Liver (tissue), 9 donors: Measurements from ENCODE around the gene KRTAP4-5. TPM values are rescaled to one million over a fixed set of nuclear protein-coding genes. Genes with fewer than 3 reads are reported as not detected.

ENCODE experiments used
- DNase-seq: peaks from one replicate; pipeline ENCODE4 v3.0.0-alpha.2; 2017; ENCODE audit warnings: low spot score
- H3K27ac ChIP-seq, 2 donors: one replicate each; pipeline ENCODE4 v1.7.0; 2013; ENCODE audit warnings: inconsistent platforms in 2 of 2, low read length in 2 of 2, control low read depth in 1 of 2, low read depth in 1 of 2, mild to moderate bottlenecking in 1 of 2
- H3K27me3 ChIP-seq, 4 donors: one replicate each; pipeline versions ENCODE4 v1.6.1 to v1.7.0; 2013; ENCODE audit warnings: low read length in 3 of 4, inconsistent platforms in 1 of 4, mild to moderate bottlenecking in 1 of 4, moderate library complexity in 1 of 4; ENCODE audit not compliant: control insufficient read depth in 4 of 4, insufficient read depth in 4 of 4
- H3K36me3 ChIP-seq, 4 donors: one replicate each; pipeline versions ENCODE4 v1.6.1 to v1.7.0; 2013; ENCODE audit warnings: low read length in 3 of 4, mild to moderate bottlenecking in 3 of 4, low read depth in 1 of 4, moderate library complexity in 1 of 4; ENCODE audit not compliant: control insufficient read depth in 4 of 4, insufficient read depth in 3 of 4
- H3K4me1 ChIP-seq, 4 donors: one replicate each; pipeline versions ENCODE4 v1.6.1 to v1.7.0; 2013; ENCODE audit warnings: low read length in 3 of 4, mild to moderate bottlenecking in 3 of 4, moderate library complexity in 1 of 4; ENCODE audit not compliant: control insufficient read depth in 4 of 4, insufficient read depth in 4 of 4
- H3K4me3 ChIP-seq, 3 donors: one replicate each; pipeline versions ENCODE4 v1.6.1 to v1.7.0; 2013; ENCODE audit warnings: low read length in 3 of 3, control low read depth in 1 of 3, low read depth in 1 of 3, mild to moderate bottlenecking in 1 of 3
- H3K9ac ChIP-seq, 2 donors: one replicate each; pipeline ENCODE4 v1.7.0; 2013; ENCODE audit warnings: low read length in 2 of 2, mild to moderate bottlenecking in 2 of 2, moderate library complexity in 2 of 2, control low read depth in 1 of 2, low read depth in 1 of 2
- H3K9me3 ChIP-seq, 4 donors: one replicate each; pipeline versions ENCODE4 v1.6.1 to v1.7.0; 2013; ENCODE audit warnings: low read length in 3 of 4; ENCODE audit not compliant: control insufficient read depth in 4 of 4
- ATF3 ChIP-seq: IDR thresholded peaks from 2 replicates; pipeline ENCODE4 v1.6.1; 2016; ENCODE audit warnings: antibody characterized with exemption
- CTCF ChIP-seq: fragments of 150-350 bp; IDR thresholded peaks from 2 replicates; pipeline ENCODE4 v1.5.1; 2017; ENCODE audit warnings: improper control_type of control experiment, low read depth, low read length; ENCODE audit not compliant: missing input control
- EGR1 ChIP-seq, 2 donors: IDR thresholded peaks; 2 replicates each; pipeline ENCODE4 v1.6.1; 2016 to 2018; ENCODE audit warnings: antibody characterized with exemption in 2 of 2, low read depth in 2 of 2
- FOXA1 ChIP-seq: IDR thresholded peaks from 2 replicates; pipeline ENCODE4 v1.6.1; 2016; ENCODE audit warnings: antibody characterized with exemption
- FOXA2 ChIP-seq: IDR thresholded peaks from 2 replicates; pipeline ENCODE4 v1.6.1; 2016; ENCODE audit warnings: antibody characterized with exemption
- GABPA ChIP-seq, 2 donors: IDR thresholded peaks in 1 of 2; conservative IDR thresholded peaks in 1 of 2; 2 replicates each; pipeline ENCODE4 v1.6.1; 2016; ENCODE audit warnings: antibody characterized with exemption in 2 of 2, mild to moderate bottlenecking in 1 of 2, moderate library complexity in 1 of 2
- HNF4G ChIP-seq: IDR thresholded peaks from 2 replicates; pipeline ENCODE4 v1.6.1; 2016; ENCODE audit warnings: antibody characterized with exemption
- JUND ChIP-seq, 2 donors: IDR thresholded peaks; 2 replicates each; pipeline ENCODE4 v1.6.1; 2016; ENCODE audit warnings: antibody characterized with exemption in 2 of 2
- MAX ChIP-seq: IDR thresholded peaks from 2 replicates; pipeline ENCODE4 v1.6.1; 2016; ENCODE audit warnings: antibody characterized with exemption
- NR2F2 ChIP-seq: IDR thresholded peaks from 2 replicates; pipeline ENCODE4 v1.6.1; 2016; ENCODE audit warnings: antibody characterized with exemption
- RAD21 ChIP-seq, 2 donors: IDR thresholded peaks; 2 replicates each; pipeline ENCODE4 v1.6.1; 2016; ENCODE audit warnings: antibody characterized with exemption in 2 of 2, mild to moderate bottlenecking in 2 of 2
- REST ChIP-seq: IDR thresholded peaks from 2 replicates; pipeline ENCODE4 v1.6.1; 2016; ENCODE audit warnings: antibody characterized with exemption, mild to moderate bottlenecking
- RXRA ChIP-seq, 2 donors: IDR thresholded peaks; 2 replicates each; pipeline ENCODE4 v1.6.1; 2017 to 2018; ENCODE audit warnings: antibody characterized with exemption in 2 of 2, mild to moderate bottlenecking in 1 of 2
- SP1 ChIP-seq: IDR thresholded peaks from 2 replicates; pipeline ENCODE4 v1.6.1; 2018; ENCODE audit warnings: antibody characterized with exemption, mild to moderate bottlenecking
- TAF1 ChIP-seq: conservative IDR thresholded peaks from 2 replicates; pipeline ENCODE4 v1.6.1; 2016; ENCODE audit warnings: antibody characterized with exemption, mild to moderate bottlenecking
- YY1 ChIP-seq: IDR thresholded peaks from 2 replicates; pipeline ENCODE4 v1.6.1; 2016; ENCODE audit warnings: antibody characterized with exemption, mild to moderate bottlenecking
- ZBTB33 ChIP-seq: IDR thresholded peaks from 2 replicates; pipeline ENCODE4 v1.6.1; 2016; ENCODE audit warnings: antibody characterized with exemption
- WGBS: extraction: QIAGEN DNeasy Blood & Tissue Kit; methylation state at CpG from one replicate; pipeline ENCODE4 v1.1.7; 2013; 5-methylcytosine and 5-hydroxymethylcytosine counted together
- polyA plus RNA-seq, 2 donors: library from polyadenylated mRNA; stranded (reverse) in 1 of 2; unstranded in 1 of 2; fragments of 200-250 nt in 1 of 2; fragments of >200 nt in 1 of 2; fragmentation: Nextera tagmentation in 1 of 2; extraction: Ambion mirVana in 1 of 2; gene quantifications; one replicate each; pipeline versions ENCODE4 v1.2.1 to v1.2.3, GENCODE V29; 2013 to 2015
- total RNA-seq, 2 donors: library from RNA; depleted of rRNA; stranded (reverse); fragments of >200 nt; gene quantifications; one replicate each; pipeline ENCODE4 v1.2.3, GENCODE V29; 2014
- donor health status: healthy.
- donor health status: healthy.
- donor health status: healthy.
- donor health status: healthy.
- donor health status: healthy.

The KRTAP4-5 gene
- total and polyA plus RNA-seq, 4 donors = not detected

GRCh38 chr17:41167561-41167960 lies 17.9 kb upstream of the KRTAP4-5 start:
- no peak overlapping the region for H3K4me3 ChIP-seq
- H3K9me3 ChIP-seq = no peaks in the 10 kb centered on the region
- WGBS = 79% methylated on average over 7 of the region's 7 CpGs
- no peaks in the 10 kb centered on the region for H3K27me3 ChIP-seq
- H3K27ac ChIP-seq = no peak overlapping the region
- no peaks in the 10 kb centered on the region for H3K36me3 ChIP-seq
- H3K4me1 ChIP-seq = no peaks in the 10 kb centered on the region
- no peak for DNase-seq
- no peak for TF ChIP-seq EGR1 (IDR thresholded peaks at IDR 0.05; ENCODE audit: low read depth in 2 of 2)
- no peak for TF ChIP-seq YY1
- no peak for TF ChIP-seq GABPA (IDR thresholded peaks at IDR 0.05 in 1 of 2, conservative IDR thresholded peaks at IDR 0.05 in 1 of 2)
- no peak for TF ChIP-seq NR2F2
- TF ChIP-seq ATF3 = no peak
- TF ChIP-seq FOXA2 = no peak
- H3K9ac ChIP-seq = no peak overlapping the region

GRCh38 chr17:41163828-41164227 lies 14.2 kb upstream of the KRTAP4-5 start:
- Histone ChIP-seq H3K9ac (no peak overlapping the region), H3K4me1 (no peaks in the 10 kb centered on the region), H3K27ac (no peak overlapping the region), H3K4me3 (no peak overlapping the region), H3K9me3 (no peaks in the 10 kb centered on the region), H3K27me3 (peaks cover 0 to 5% (median under 1%) of the 10 kb centered on the region in 4 donors), H3K36me3 (no peaks in the 10 kb centered on the region)
- no peak for TF ChIP-seq FOXA1
- TF ChIP-seq HNF4G = no peak
- no peak for TF ChIP-seq NR2F2
- no peak for TF ChIP-seq RAD21 (IDR thresholded peaks at IDR 0.05)
- TF ChIP-seq SP1 = no peak
- no peak for TF ChIP-seq FOXA2
- TF ChIP-seq JUND (IDR thresholded peaks at IDR 0.05) = no peak
- no peak for TF ChIP-seq REST
- TF ChIP-seq TAF1 = no peak
- TF ChIP-seq YY1 = no peak
- no peak for TF ChIP-seq ZBTB33
- TF ChIP-seq GABPA (IDR thresholded peaks at IDR 0.05 in 1 of 2, conservative IDR thresholded peaks at IDR 0.05 in 1 of 2) = no peak
- TF ChIP-seq MAX = no peak
- no peak for TF ChIP-seq RXRA (IDR thresholded peaks at IDR 0.05)
- TF ChIP-seq CTCF = no peak
- WGBS = 68% methylated on average over 7 of the region's 7 CpGs
- DNase-seq = no peak
